Subcutaneous abdominal adipose tissue (tissue), 5 donors: ENCODE data around the gene HSPA1B.
"Not testable (repeated sequence)": the region's sequence is repeated elsewhere in the genome, so short reads cannot be mapped to it uniquely, and the experiment has no call there.

Source experiments
- H3K27ac ChIP-seq: one replicate; pipeline ENCODE4 v1.7.0; 2013; ENCODE audit warnings: low read depth, mild to moderate bottlenecking, inconsistent platforms, low read length, moderate library complexity
- H3K27me3 ChIP-seq, 5 donors: one replicate each; pipeline ENCODE4 v1.7.0; 2013; ENCODE audit warnings: low read length in 5 of 5, inconsistent platforms in 1 of 5; ENCODE audit not compliant: control insufficient read depth in 5 of 5, insufficient read depth in 4 of 5
- H3K36me3 ChIP-seq, 5 donors: one replicate each; pipeline ENCODE4 v1.7.0; 2013; ENCODE audit warnings: low read length in 5 of 5; ENCODE audit not compliant: control insufficient read depth in 5 of 5, insufficient read depth in 5 of 5
- H3K4me1 ChIP-seq, 5 donors: one replicate each; pipeline ENCODE4 v1.7.0; 2013; ENCODE audit warnings: low read length in 5 of 5, mild to moderate bottlenecking in 3 of 5, moderate library complexity in 1 of 5; ENCODE audit not compliant: control insufficient read depth in 5 of 5, insufficient read depth in 5 of 5
- H3K4me3 ChIP-seq, 5 donors: one replicate each; pipeline ENCODE4 v1.7.0; 2013; ENCODE audit warnings: low read length in 5 of 5, low read depth in 1 of 5
- H3K9ac ChIP-seq, 5 donors: one replicate each; pipeline ENCODE4 v1.7.0; 2013; ENCODE audit warnings: low read length in 5 of 5, mild to moderate bottlenecking in 4 of 5, moderate library complexity in 3 of 5
- H3K9me3 ChIP-seq, 5 donors: one replicate each; pipeline ENCODE4 v1.7.0; 2013; ENCODE audit warnings: low read length in 5 of 5; ENCODE audit not compliant: control insufficient read depth in 5 of 5
- donor health status: healthy.
- donor health status: healthy.
- donor health status: healthy.
- donor health status: healthy.
- donor health status: healthy.

Gene HSPA1B

GRCh38 chr6:31815025-31815838, 12.3 kb upstream of the HSPA1B start, which contains the start of the genes HSPA1A and HSPA1L:
HSPA1A (plus strand) TSS chr6:31815543; CDS start chr6:31815757, 214 bp downstream.
HSPA1L (minus strand) TSS chr6:31815283; CDS start chr6:31811972, 3,311 bp downstream.
- Histone ChIP-seq H3K9ac (peak within 1 kb of the TSS; percentile 31 to 98 (median 81)), H3K9me3 (no peaks in the 10 kb centered on the region), H3K27me3 (no peaks in the 10 kb centered on the region), H3K4me1 (peaks cover 13 to 41% (median 36%) of the 10 kb centered on the region in 5 donors), H3K4me3 (peak within 1 kb of the TSS; percentile 62 to 84 (median 67)), H3K36me3 (no peaks in the 10 kb centered on the region), H3K27ac (peak within 1 kb of the TSS; percentile 100)

GRCh38 chr6:31817133-31817928, 10.2 kb upstream of the HSPA1B start:
- Histone ChIP-seq H3K4me1 (peaks cover 13 to 52% (median 46%) of the 10 kb centered on the region in 5 donors), H3K27ac (peak overlapping the region; percentile 67), H3K4me3 (peak overlapping the region; percentile 69 to 76 (median 69)), H3K9ac (peak overlapping the region; percentile 6 to 75 (median 58))
- H3K27me3 ChIP-seq, H3K9me3 ChIP-seq, H3K36me3 ChIP-seq: not testable (repeated sequence)

- not testable (repeated sequence) for H3K27me3 ChIP-seq, H3K9me3 ChIP-seq, H3K36me3 ChIP-seq
- Histone ChIP-seq H3K4me3 (peak overlapping the region; percentile 69 to 76 (median 69)), H3K4me1 (peaks cover 13 to 58% (median 51%) of the 10 kb centered on the region in 5 donors), H3K9ac (peak overlapping the region; percentile 6 to 75 (median 58)), H3K27ac (peak overlapping the region; percentile 67)
Observed at GRCh38 chr6:31817929-31818511, 9.5 kb upstream of the HSPA1B start.

- peak overlapping the region; percentile 100 for H3K27ac ChIP-seq
- no peaks in the 10 kb centered on the region for H3K27me3 ChIP-seq
- peaks cover 8 to 55% (median 50%) of the 10 kb centered on the region in 5 donors for H3K4me1 ChIP-seq
- no peaks in the 10 kb centered on the region for H3K36me3 ChIP-seq
- no peaks in the 10 kb centered on the region for H3K9me3 ChIP-seq
- H3K4me3 ChIP-seq, result peak overlapping the region in 1 of 5 donors; percentile 49
- peak overlapping the region in 2 of 5 donors; percentile 28 to 57 for H3K9ac ChIP-seq
Observed at GRCh38 chr6:31819871-31820299, 7.7 kb upstream of the HSPA1B start.

- Histone ChIP-seq H3K27ac (peak overlapping the region; percentile 100), H3K4me1 (peaks cover 9 to 57% (median 50%) of the 10 kb centered on the region in 5 donors), H3K9ac (peak overlapping the region in 1 of 5 donors; percentile 66)
- not testable (repeated sequence) for H3K4me3 ChIP-seq, H3K36me3 ChIP-seq, H3K27me3 ChIP-seq, H3K9me3 ChIP-seq
Observed at GRCh38 chr6:31820399-31820798, 7.1 kb upstream of the HSPA1B start.

- peak overlapping the region; percentile 36 to 95 (median 79) for H3K9ac ChIP-seq
- no peaks in the 10 kb centered on the region for H3K9me3 ChIP-seq
- peak overlapping the region; percentile 57 to 79 (median 75) for H3K4me3 ChIP-seq
- no peaks in the 10 kb centered on the region for H3K27me3 ChIP-seq
- H3K4me1 ChIP-seq, result peaks cover 9 to 65% (median 54%) of the 10 kb centered on the region in 5 donors
- peak overlapping the region; percentile 100 for H3K27ac ChIP-seq
- no peaks in the 10 kb centered on the region for H3K36me3 ChIP-seq
Observed at GRCh38 chr6:31821301-31822035, 6.1 kb upstream of the HSPA1B start.

GRCh38 chr6:31822036-31822821, 5.3 kb upstream of the HSPA1B start:
- Histone ChIP-seq H3K4me1 (peaks cover 14 to 69% (median 60%) of the 10 kb centered on the region in 5 donors), H3K36me3 (no peaks in the 10 kb centered on the region), H3K9ac (peak overlapping the region; percentile 77 to 97 (median 92)), H3K4me3 (peak overlapping the region; percentile 58 to 84 (median 79)), H3K27me3 (peaks cover 0 to 4% (median 0%) of the 10 kb centered on the region in 5 donors), H3K9me3 (no peaks in the 10 kb centered on the region), H3K27ac (peak overlapping the region; percentile 100)

- Histone ChIP-seq H3K27ac (peak overlapping the region; percentile 100), H3K9ac (peak overlapping the region in 2 of 5 donors; percentile 77 to 97), H3K4me1 (peaks cover 14 to 54% (median 47%) of the 10 kb centered on the region in 5 donors)
- not testable (repeated sequence) for H3K4me3 ChIP-seq, H3K27me3 ChIP-seq, H3K36me3 ChIP-seq, H3K9me3 ChIP-seq
Observed at GRCh38 chr6:31823592-31824196, 3.8 kb upstream of the HSPA1B start.
